C4-2B (cell line): ENCODE results near the gene PRKACG.
"Not testable (repeated sequence)": the region's sequence is repeated elsewhere in the genome, so short reads cannot be mapped to it uniquely, and the experiment has no call there.

Experiments
- ZFX ChIP-seq: fragments of 450-650 bp; IDR thresholded peaks from 2 replicates; pipeline ENCODE4 v1.6.1; 2017
- TF ChIP-seq, protein P1 (sequence below): fragments of 450-650 bp; conservative IDR thresholded peaks from 2 replicates; pipeline ENCODE4 v1.5.1; 2017; ENCODE audit warnings: mild to moderate bottlenecking

DNA sequence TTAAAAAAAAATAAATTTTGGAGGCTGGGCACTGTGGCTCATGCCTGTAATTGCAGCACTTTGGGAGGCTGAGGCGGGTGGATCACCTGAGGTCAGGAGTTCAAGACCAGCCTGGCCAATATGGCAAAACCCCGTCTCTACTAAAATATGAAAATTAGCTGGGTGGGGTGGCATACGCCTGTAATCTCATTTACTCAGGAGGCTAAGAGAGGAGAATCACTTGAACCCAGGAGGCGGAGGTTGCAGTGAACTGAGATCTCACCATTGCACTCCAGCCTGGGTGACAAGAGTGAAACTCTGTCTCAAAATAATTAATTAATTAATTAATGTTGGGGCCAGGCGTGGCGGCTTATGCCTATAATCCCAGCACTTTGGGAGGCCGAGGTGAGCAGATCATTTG, 27.0 kb downstream of the PRKACG start:
- TF ChIP-seq, protein P1, sequence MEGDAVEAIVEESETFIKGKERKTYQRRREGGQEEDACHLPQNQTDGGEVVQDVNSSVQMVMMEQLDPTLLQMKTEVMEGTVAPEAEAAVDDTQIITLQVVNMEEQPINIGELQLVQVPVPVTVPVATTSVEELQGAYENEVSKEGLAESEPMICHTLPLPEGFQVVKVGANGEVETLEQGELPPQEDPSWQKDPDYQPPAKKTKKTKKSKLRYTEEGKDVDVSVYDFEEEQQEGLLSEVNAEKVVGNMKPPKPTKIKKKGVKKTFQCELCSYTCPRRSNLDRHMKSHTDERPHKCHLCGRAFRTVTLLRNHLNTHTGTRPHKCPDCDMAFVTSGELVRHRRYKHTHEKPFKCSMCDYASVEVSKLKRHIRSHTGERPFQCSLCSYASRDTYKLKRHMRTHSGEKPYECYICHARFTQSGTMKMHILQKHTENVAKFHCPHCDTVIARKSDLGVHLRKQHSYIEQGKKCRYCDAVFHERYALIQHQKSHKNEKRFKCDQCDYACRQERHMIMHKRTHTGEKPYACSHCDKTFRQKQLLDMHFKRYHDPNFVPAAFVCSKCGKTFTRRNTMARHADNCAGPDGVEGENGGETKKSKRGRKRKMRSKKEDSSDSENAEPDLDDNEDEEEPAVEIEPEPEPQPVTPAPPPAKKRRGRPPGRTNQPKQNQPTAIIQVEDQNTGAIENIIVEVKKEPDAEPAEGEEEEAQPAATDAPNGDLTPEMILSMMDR = not testable (repeated sequence)
- not testable (repeated sequence) for TF ChIP-seq ZFX
